Measurements from ENCODE around the gene PDE3A.
"Not testable (repeated sequence)": the region's sequence is repeated elsewhere in the genome, so short reads cannot be mapped to it uniquely, and the experiment has no call there.

The PDE3A gene

GRCh38 chr12:20374795-20375194 is 6.5 kb downstream of the PDE3A start:
- TF ChIP-seq, protein P1, sequence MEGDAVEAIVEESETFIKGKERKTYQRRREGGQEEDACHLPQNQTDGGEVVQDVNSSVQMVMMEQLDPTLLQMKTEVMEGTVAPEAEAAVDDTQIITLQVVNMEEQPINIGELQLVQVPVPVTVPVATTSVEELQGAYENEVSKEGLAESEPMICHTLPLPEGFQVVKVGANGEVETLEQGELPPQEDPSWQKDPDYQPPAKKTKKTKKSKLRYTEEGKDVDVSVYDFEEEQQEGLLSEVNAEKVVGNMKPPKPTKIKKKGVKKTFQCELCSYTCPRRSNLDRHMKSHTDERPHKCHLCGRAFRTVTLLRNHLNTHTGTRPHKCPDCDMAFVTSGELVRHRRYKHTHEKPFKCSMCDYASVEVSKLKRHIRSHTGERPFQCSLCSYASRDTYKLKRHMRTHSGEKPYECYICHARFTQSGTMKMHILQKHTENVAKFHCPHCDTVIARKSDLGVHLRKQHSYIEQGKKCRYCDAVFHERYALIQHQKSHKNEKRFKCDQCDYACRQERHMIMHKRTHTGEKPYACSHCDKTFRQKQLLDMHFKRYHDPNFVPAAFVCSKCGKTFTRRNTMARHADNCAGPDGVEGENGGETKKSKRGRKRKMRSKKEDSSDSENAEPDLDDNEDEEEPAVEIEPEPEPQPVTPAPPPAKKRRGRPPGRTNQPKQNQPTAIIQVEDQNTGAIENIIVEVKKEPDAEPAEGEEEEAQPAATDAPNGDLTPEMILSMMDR (IDR thresholded peaks at IDR 0.05; ENCODE audit: extremely low read depth, missing control alignments): no peak
- DNase-seq (ENCODE audit: low spot score): no peak

GRCh38 chr12:20375560-20375959 is 7.2 kb downstream of the PDE3A start:
- DNase-seq (ENCODE audit: low spot score): no peak
- TF ChIP-seq, protein P1 (IDR thresholded peaks at IDR 0.05; ENCODE audit: extremely low read depth, missing control alignments): no peak

- no peak for DNase-seq (ENCODE audit: low spot score)
- TF ChIP-seq, protein P1 (IDR thresholded peaks at IDR 0.05; ENCODE audit: extremely low read depth, missing control alignments): no peak
These were observed 8.6 kb downstream of the PDE3A start for GRCh38 chr12:20376984-20377383.

- no peak for DNase-seq (ENCODE audit: low spot score)
- TF ChIP-seq, protein P1 (IDR thresholded peaks at IDR 0.05; ENCODE audit: extremely low read depth, missing control alignments): no peak
These were observed 9.4 kb downstream of the PDE3A start for GRCh38 chr12:20377750-20378149.

GRCh38 chr12:20382117-20382516 is 13.8 kb downstream of the PDE3A start:
- TF ChIP-seq, protein P1 (IDR thresholded peaks at IDR 0.05; ENCODE audit: extremely low read depth, missing control alignments): no peak
- DNase-seq (ENCODE audit: low spot score): no peak

GRCh38 chr12:20383612-20384011 is 15.3 kb downstream of the PDE3A start:
- TF ChIP-seq, protein P1 (IDR thresholded peaks at IDR 0.05; ENCODE audit: extremely low read depth, missing control alignments): no peak

DNA sequence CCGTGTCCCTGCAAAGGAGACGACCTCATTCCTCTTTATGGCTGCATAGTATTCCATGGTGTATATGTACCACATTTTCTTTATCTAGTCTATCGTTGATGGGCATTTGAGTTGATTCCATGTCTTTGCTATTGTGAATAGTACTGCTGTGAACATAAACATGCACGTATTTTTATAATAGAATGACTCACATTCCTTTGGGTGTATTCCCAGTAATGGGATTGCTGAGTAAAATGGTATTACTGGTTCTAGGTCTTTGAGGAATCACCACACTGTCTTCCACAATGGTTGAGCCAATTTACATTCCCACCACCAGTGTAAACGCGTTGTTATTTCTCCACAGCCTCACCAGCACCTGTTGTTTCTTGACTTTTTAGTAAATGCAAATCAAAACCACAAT is 16.5 kb downstream of the PDE3A start:
- DNase-seq (ENCODE audit: low spot score): not testable (repeated sequence)

More at GRCh38 chr12:20383612-20384011, 15.3 kb downstream of the PDE3A start:
- no peak for DNase-seq (ENCODE audit: low spot score)

- no peak for DNase-seq (ENCODE audit: low spot score)
- TF ChIP-seq, protein P1 (IDR thresholded peaks at IDR 0.05; ENCODE audit: extremely low read depth, missing control alignments): no peak
These were observed 22.5 kb downstream of the PDE3A start for GRCh38 chr12:20390846-20391245.
